ENCODE results near the gene CYB5R3.

- no peak for TF ChIP-seq SMAD4 (CRISPR knock-in tag; IDR thresholded peaks at IDR 0.05)
- no peak for TF ChIP-seq CBFB (CRISPR knock-in tag; IDR thresholded peaks at IDR 0.05; ENCODE audit: low read depth)
- TF ChIP-seq, protein P1, sequence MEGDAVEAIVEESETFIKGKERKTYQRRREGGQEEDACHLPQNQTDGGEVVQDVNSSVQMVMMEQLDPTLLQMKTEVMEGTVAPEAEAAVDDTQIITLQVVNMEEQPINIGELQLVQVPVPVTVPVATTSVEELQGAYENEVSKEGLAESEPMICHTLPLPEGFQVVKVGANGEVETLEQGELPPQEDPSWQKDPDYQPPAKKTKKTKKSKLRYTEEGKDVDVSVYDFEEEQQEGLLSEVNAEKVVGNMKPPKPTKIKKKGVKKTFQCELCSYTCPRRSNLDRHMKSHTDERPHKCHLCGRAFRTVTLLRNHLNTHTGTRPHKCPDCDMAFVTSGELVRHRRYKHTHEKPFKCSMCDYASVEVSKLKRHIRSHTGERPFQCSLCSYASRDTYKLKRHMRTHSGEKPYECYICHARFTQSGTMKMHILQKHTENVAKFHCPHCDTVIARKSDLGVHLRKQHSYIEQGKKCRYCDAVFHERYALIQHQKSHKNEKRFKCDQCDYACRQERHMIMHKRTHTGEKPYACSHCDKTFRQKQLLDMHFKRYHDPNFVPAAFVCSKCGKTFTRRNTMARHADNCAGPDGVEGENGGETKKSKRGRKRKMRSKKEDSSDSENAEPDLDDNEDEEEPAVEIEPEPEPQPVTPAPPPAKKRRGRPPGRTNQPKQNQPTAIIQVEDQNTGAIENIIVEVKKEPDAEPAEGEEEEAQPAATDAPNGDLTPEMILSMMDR (IDR thresholded peaks at IDR 0.05) = no peak
- TF ChIP-seq ZNF232 (CRISPR knock-in tag; IDR thresholded peaks at IDR 0.05) = no peak
- no peak for TF ChIP-seq ZNF263 (CRISPR knock-in tag; IDR thresholded peaks at IDR 0.05; ENCODE audit: low read depth)
- TF ChIP-seq GABPB1 (CRISPR knock-in tag; IDR thresholded peaks at IDR 0.05) = no peak
- TF ChIP-seq USF2 (CRISPR knock-in tag; IDR thresholded peaks at IDR 0.05) = no peak
- TF ChIP-seq ZMAT4 (CRISPR knock-in tag; IDR thresholded peaks at IDR 0.05) = no peak
These were observed 36.9 kb upstream of the CYB5R3 start for GRCh38 chr22:42685941-42686653.

Data from WTC11 (cell line).